SK-N-SH (cell line): ENCODE results near the gene GPR82.

Experiments
- EP300 ChIP-seq, 2 experiments: IDR thresholded peaks; 2 replicates each; pipeline versions ENCODE4 v1.4.0 to v1.6.1; 2012; ENCODE audit warnings: borderline replicate concordance in 1 of 2, low read depth in 1 of 2, low read length in 1 of 2
- TF ChIP-seq, protein P1 (sequence below): fragments of 200-600 bp; sonication (generic); IDR thresholded peaks from 2 replicates; pipeline ENCODE4 v1.6.1; 2017; ENCODE audit warnings: antibody characterized with exemption, mild to moderate bottlenecking, moderate library complexity
- TF ChIP-seq, protein P2 (sequence below): IDR thresholded peaks from 2 replicates; pipeline ENCODE4 v1.6.1; 2012; ENCODE audit warnings: mild to moderate bottlenecking, low read depth, low read length, moderate library complexity

DNA sequence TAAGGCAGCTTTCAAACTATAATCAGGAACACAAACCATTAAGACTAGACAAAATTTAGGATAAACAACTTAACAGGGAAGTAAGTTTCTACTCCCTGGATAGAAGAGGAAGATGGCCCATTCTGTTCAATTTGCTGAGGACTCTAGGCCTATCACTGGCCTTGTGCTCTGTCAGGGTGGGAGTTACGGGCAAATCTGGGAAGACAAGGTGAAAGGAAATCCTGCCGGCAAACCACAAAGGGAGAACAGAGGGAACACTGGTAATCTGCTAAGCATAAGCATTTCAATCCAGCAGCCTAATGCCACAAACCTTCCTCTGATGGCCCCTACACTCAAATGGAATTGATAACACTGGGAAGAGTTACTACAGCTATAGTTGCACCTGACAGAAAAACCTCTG, 8.3 kb downstream of the GPR82 start:
- TF ChIP-seq, protein P1, sequence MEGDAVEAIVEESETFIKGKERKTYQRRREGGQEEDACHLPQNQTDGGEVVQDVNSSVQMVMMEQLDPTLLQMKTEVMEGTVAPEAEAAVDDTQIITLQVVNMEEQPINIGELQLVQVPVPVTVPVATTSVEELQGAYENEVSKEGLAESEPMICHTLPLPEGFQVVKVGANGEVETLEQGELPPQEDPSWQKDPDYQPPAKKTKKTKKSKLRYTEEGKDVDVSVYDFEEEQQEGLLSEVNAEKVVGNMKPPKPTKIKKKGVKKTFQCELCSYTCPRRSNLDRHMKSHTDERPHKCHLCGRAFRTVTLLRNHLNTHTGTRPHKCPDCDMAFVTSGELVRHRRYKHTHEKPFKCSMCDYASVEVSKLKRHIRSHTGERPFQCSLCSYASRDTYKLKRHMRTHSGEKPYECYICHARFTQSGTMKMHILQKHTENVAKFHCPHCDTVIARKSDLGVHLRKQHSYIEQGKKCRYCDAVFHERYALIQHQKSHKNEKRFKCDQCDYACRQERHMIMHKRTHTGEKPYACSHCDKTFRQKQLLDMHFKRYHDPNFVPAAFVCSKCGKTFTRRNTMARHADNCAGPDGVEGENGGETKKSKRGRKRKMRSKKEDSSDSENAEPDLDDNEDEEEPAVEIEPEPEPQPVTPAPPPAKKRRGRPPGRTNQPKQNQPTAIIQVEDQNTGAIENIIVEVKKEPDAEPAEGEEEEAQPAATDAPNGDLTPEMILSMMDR: no peak
- TF ChIP-seq EP300 (IDR thresholded peaks at IDR 0.05; ENCODE audit: borderline replicate concordance in 1 of 2, low read depth in 1 of 2, low read length in 1 of 2): no peak
- TF ChIP-seq, protein P2, sequence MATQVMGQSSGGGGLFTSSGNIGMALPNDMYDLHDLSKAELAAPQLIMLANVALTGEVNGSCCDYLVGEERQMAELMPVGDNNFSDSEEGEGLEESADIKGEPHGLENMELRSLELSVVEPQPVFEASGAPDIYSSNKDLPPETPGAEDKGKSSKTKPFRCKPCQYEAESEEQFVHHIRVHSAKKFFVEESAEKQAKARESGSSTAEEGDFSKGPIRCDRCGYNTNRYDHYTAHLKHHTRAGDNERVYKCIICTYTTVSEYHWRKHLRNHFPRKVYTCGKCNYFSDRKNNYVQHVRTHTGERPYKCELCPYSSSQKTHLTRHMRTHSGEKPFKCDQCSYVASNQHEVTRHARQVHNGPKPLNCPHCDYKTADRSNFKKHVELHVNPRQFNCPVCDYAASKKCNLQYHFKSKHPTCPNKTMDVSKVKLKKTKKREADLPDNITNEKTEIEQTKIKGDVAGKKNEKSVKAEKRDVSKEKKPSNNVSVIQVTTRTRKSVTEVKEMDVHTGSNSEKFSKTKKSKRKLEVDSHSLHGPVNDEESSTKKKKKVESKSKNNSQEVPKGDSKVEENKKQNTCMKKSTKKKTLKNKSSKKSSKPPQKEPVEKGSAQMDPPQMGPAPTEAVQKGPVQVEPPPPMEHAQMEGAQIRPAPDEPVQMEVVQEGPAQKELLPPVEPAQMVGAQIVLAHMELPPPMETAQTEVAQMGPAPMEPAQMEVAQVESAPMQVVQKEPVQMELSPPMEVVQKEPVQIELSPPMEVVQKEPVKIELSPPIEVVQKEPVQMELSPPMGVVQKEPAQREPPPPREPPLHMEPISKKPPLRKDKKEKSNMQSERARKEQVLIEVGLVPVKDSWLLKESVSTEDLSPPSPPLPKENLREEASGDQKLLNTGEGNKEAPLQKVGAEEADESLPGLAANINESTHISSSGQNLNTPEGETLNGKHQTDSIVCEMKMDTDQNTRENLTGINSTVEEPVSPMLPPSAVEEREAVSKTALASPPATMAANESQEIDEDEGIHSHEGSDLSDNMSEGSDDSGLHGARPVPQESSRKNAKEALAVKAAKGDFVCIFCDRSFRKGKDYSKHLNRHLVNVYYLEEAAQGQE: no peak
